ENCODE measurements around the gene RABAC1.
"Not testable (repeated sequence)": the region's sequence is repeated elsewhere in the genome, so short reads cannot be mapped to it uniquely, and the experiment has no call there.

The RABAC1 gene

DNA sequence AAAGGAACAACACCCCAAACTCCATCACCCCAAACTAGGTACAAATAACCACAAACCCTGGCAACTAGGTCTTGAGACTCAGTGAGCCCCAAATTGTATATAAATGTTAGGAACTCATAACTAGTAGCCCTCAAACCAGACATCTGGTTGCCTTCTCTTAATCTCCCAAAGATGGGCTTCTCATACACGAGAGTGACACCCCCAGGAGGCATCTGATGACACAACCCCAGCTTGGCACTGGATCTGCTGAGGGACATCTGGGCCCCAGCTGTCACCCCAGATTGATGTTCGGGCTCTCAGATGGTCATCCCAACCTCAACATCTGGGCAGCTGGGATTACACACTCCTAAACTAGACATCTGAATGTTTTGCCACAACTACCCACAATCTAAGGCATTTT is 14.8 kb downstream of the RABAC1 start:
- DNase-seq: no peak

- no peak for DNase-seq
Observed at GRCh38 chr19:41941410-41942202, 17.5 kb downstream of the RABAC1 start.

DNA sequence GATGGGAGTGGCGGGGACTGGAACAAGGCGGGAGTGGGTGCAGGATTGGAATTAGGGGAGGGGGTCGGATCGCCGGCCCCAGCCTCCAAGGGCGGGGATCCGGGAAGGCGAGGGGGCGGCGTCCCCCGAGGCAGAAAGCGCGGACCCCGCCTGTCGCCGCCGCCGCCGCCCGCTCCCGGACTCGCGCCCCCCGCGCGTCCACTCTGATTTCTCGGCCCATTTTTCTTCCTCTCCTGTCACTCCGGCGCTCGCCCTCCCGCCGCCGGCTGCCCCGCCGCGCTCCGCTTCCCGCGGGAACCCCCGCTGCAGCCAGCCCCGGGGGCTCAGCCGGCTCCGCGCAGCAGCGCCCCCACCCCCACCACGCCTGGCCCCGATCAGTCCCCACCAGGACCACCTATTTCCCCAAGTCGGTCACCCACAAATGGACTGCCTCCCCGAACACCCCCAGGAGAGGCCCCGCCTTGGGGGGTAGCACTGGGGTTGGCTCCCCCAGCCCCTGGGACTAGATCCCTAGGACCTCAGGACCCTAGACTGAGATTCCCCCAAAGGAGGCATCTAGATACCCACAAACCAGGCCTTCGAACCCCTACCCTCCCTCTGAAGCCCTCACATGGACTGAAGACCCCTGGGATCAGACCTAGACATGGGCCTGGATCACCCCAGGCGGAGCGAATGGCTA is 18.3 kb downstream of the RABAC1 start:
- DNase-seq: no peak

- no peak for DNase-seq
Observed at GRCh38 chr19:41939861-41940730, 19.0 kb downstream of the RABAC1 start.

DNA sequence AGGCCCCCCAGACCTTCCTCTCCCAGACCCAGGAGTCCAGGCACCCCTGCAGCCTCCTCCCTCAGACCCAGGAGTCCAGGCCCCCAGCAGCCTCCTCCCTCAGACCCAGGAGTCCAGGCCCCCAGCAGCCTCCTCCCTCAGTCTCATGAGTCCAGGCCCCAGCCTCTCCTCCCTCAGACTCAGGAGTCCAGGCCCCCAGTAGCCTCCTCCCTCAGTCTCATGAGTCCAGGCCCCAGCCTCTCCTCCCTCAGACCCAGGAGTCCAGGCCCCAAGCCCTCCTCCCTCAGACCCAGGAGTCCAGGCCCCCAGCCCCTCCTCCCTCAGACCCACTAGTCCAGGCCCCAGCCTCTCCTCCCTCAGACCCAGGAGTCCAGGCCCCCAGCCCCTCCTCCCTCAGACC is 19.9 kb downstream of the RABAC1 start:
- DNase-seq: not testable (repeated sequence)

DNA sequence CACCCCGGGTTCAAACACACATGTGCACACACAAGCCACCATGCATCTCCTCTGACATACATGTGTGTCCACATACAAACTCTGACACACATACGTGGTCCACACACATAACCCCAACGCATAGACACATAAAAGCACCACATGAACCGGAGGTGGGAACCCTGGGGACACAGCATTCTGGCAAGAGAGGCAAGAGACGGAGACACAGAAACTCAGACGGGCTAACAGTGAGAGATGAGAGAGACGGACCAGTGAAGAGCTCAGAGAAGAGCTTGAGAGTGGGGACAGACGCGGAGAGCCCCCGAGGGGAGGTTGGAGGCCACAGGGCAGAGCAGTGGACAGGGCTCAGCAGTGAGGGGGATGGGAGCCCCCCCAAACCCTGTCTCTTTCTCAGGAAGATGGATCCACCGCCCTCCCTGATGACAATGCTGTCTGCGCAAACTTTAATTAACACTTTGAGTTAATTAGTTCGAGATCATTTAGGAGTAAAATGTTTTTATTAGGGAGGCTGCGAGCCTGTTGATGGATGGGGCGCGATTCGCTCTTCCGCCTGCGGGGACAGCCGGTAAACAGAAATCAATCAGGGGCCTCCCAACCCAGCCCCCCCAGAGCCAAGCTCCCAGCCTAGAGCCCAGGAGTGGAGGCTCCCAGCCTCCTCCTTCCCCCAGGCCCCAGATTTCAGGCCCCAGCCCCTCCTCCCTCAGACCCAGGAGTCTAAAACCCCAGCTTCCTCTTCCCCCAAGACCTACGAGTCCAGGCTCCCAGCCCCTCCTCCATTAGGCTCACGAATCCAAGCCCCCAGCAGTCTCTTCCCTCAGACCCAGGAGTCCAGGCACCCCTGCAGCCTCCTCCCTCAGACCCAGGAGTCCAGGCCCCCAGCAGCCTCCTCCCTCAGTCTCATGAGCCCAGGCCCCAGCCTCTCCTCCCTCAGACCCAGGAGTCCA is 21.3 kb downstream of the RABAC1 start:
- DNase-seq: no peak

GRCh38 chr19:41936961-41937360 is 22.2 kb downstream of the RABAC1 start:
- DNase-seq: no peak

GRCh38 chr19:41936416-41936850 is 22.7 kb downstream of the RABAC1 start:
- DNase-seq: no peak

- DNase-seq: no peak
Observed at GRCh38 chr19:41935760-41936415, 23.2 kb downstream of the RABAC1 start.

DNA sequence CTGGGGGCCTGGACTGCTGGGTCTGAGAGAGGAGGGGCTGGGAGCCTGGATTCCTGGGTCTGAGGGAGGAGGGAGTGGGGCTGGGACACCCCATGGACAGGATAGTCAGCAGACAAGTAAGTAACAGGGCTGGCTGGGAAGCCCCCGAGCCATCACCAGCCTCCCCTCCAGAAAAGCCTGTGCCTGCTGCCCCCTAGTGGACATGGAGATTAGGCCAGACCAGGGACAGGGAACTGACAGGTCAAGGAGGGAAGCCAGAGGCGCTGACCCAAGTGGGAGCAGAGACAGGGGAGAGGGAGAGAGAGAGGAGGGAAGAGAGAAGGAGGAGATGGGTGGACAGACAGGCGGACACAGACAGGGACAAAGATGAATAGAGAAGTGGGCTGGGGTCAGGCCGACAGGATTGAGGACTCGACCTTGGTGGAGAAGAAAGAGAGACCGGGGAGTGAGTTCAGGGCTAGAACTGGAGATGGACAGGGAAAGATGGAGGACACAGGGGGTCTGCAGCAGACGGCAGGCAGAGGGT is 24.2 kb downstream of the RABAC1 start:
- peak; percentile 55 to 89 for DNase-seq

DNA sequence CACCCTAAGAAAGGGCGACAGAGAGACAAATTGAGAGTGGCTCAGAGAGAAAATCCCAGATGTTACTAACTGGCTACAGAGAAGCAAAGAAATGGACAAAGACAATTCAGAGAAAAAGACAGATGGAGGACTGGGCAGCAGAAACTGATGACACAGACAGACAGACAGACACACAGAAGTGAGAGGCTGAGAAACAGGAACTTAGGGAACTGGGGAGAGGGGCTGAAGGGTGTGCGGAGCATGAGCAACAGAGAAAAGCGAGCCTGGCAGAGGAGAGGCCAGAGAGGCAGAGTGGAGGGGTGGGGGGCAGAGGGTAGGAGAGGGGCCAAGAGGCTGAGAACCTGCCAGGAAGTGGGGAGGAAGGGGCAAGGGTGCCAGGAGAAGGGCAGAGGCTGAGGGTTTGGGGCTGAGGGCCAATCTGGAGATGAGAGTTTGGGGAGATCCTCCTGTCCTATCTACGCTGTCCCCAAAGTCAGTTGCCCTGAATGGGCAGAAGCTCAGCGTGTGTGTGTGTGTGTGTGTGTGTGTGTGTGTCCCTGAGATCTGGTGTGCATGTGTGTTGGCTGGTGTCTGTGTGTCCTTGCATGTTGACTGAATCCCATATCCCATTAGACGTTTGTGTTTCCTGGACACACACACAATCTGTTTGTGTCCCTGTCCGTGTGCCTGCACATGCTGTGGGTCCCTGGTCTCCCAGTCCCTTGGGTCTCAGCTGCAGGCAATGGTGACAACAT is 25.3 kb downstream of the RABAC1 start:
- no peak for DNase-seq

DNA sequence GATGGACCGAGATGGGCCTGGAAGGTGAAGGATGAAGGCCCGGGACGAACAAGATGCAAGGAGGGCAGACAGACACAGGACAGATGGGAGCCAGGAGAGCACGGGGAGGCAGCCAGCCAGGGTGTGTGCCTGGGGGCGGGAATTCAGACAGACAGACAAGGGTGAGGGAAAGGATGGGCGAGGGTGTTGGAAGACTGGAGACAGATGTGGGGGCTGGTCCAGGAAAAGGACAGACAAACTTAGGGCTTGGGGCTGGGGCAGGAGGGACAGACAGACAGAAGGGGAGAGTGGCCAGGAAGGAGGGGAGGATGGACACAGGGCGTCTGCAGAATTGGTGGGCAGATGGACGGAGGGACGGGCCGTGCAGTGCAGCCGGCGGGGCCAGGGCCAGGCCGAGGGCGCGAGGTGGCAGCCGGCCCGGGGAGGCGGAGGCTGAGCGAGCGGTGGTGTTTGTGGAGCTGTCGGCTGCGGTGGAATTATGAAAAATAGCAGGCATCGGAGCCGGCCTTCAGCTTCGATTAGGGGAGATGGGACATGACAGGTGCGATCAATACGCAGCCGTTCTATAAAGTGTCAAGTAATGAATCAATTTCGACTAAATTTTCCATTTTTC is 26.3 kb downstream of the RABAC1 start:
- DNase-seq: no peak

DNA sequence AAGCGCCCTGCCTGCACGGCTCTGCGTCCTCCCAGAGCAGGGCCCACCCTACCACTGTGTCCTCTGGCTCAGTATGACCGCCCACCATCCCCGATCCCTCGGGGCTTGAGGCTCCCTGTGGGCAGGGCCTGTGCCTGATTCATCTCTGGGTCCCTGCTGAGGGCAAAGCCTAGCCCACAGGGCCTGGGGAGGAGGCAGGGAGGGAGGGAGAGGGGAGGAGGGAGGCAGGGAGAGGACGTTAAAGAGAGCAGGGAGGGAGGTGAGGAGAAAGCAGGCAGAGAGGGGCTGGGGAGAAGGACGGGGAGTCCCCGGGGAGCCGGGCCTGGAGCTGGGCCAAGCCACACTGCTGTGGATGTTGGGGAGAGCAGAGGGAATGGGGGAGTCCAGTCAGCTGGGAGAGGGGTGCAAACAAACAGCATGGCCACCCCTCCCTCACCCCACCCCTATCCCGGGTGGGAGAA is 26.8 kb downstream of the RABAC1 start:
- DNase-seq: no peak

- no peak for DNase-seq
Observed at GRCh38 chr19:41930926-41931592, 28.1 kb downstream of the RABAC1 start.

- DNase-seq: no peak
Observed at GRCh38 chr19:41930322-41930722, 28.8 kb downstream of the RABAC1 start.

- no peak for DNase-seq
Observed at GRCh38 chr19:41929536-41930071, 29.5 kb downstream of the RABAC1 start.

- DNase-seq: no peak
Observed at GRCh38 chr19:41928754-41929535, 30.2 kb downstream of the RABAC1 start.

DNA sequence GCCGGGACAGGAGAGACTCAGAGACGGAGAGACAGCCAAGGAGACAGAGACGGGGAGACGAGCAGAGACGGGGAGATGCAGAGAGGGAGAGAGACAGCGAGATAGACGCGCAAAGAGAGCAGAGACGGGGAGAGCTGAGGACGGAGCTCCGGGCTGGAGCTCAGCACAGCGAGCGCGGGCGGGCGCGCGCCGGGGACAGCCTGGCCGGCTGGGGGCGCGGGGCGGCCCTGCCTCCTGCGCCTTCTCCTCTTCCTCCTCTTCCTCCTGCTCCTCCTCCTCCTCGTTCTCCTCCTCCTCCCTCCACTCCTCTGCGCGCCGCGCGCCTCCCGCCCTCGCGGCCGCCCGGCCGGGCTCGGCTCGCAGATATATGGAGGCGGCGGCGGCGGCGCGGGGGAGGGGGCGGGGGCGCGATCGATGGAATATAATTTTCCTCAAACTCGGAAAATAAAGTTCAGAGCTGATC is 30.9 kb downstream of the RABAC1 start, which contains the start of gene ERFL:
Gene ERFL (minus strand): TSS at position 229 of the 463 bp plus-strand sequence. CDS start 15,530 bp downstream, outside the sequence.
- DNase-seq: no peak

Data from inflammatory macrophage treated with lipopolysaccharide for 1 hour (primary cell).